Nephron progenitor cell (in vitro differentiated cells): Measurements from ENCODE around the gene RPA3.
A peak's percentile ranks its signal among the peaks of the same experiment; 100 is the strongest.

Experiments
- DNase-seq: peaks from one replicate; pipeline ENCODE4 v3.0.0; 2021
- H3K27ac Mint-ChIP-seq: 2 replicates; pipeline ENCODE4 v1.8.0; 2021; ENCODE audit warnings: mild to moderate bottlenecking, moderate library complexity, mixed read lengths
- H3K27me3 Mint-ChIP-seq: 2 replicates; pipeline ENCODE4 v1.8.0; 2021; ENCODE audit warnings: mild to moderate bottlenecking, low read depth, mixed read lengths; ENCODE audit not compliant: poor library complexity
- H3K36me3 Mint-ChIP-seq: 2 replicates; pipeline ENCODE4 v1.8.0; 2021; ENCODE audit warnings: low read depth, mixed read lengths
- H3K4me1 Mint-ChIP-seq: 2 replicates; pipeline ENCODE4 v1.8.0; 2021; ENCODE audit warnings: mixed read lengths
- H3K4me3 Mint-ChIP-seq: 2 replicates; pipeline ENCODE4 v1.8.0; 2021; ENCODE audit warnings: mild to moderate bottlenecking, moderate library complexity, mixed read lengths
- H3K9me3 Mint-ChIP-seq: 2 replicates; pipeline ENCODE4 v1.8.0; 2021; ENCODE audit warnings: mild to moderate bottlenecking, moderate library complexity, mixed read lengths
- TF ChIP-seq, protein P1 (sequence below): fragments of 200-600 bp; sonication (generic); IDR thresholded peaks from 2 replicates; pipeline ENCODE4 v1.5.0; 2021; ENCODE audit warnings: antibody characterized with exemption

RPA3 gene

DNA sequence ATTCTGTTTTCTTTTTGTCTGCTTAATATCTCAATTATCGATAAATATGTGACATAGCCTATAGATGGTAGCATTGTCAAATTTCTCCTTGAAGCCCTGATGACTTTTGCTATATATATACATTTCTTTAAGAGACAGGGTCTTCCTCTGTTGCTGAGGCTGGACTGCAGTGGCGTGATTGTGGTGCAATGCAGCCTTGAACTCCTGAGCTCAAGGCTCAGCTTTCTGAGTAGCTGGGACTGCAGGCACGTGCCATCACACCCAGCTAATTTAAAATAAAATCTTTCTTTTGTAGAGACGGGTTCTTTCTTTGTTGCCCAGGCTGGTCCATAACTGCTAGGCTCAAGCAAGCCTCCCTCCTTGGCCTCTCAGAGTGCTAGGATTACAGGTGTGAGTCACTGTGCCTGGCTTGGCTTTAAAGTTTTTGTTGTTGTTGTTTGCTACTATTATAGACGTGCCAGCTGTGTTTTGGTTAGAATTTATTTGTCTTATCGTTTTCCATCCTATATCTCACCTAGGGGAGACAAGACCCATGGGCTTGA is 70.8 kb downstream of the RPA3 start:
- Mint-ChIP-seq H3K27me3 (no peaks in the 10 kb centered on the region), H3K36me3 (peaks cover 39% of the 10 kb centered on the region), H3K4me1 (peaks cover 25% of the 10 kb centered on the region), H3K9me3 (peaks cover 19% of the 10 kb centered on the region), H3K27ac (no peak overlapping the region), H3K4me3 (no peak overlapping the region)
- TF ChIP-seq, protein P1, sequence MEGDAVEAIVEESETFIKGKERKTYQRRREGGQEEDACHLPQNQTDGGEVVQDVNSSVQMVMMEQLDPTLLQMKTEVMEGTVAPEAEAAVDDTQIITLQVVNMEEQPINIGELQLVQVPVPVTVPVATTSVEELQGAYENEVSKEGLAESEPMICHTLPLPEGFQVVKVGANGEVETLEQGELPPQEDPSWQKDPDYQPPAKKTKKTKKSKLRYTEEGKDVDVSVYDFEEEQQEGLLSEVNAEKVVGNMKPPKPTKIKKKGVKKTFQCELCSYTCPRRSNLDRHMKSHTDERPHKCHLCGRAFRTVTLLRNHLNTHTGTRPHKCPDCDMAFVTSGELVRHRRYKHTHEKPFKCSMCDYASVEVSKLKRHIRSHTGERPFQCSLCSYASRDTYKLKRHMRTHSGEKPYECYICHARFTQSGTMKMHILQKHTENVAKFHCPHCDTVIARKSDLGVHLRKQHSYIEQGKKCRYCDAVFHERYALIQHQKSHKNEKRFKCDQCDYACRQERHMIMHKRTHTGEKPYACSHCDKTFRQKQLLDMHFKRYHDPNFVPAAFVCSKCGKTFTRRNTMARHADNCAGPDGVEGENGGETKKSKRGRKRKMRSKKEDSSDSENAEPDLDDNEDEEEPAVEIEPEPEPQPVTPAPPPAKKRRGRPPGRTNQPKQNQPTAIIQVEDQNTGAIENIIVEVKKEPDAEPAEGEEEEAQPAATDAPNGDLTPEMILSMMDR = no peak
- DNase-seq = no peak

DNA sequence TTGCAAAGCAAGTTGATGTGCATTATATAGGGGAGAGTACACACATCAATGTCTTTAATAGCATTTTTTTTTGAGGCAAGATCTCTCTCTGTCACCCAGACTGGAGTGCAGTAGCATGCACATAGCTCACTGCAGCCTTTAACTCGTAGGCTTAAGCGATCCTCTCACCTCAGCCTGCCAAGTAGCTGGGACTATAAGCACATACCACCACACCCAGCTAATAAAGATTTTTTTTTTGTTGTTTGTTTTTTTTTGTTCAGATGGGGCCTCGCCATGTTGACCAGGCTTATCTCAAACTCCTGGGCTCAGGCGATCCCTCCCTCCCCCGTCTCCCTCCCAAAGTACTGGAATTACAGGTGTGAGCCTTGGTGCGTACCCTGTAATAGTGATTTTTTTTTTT is 76.3 kb downstream of the RPA3 start:
- Mint-ChIP-seq H3K9me3 (peaks cover 17% of the 10 kb centered on the region), H3K36me3 (peaks cover 39% of the 10 kb centered on the region), H3K27ac (no peak overlapping the region), H3K4me1 (peaks cover 41% of the 10 kb centered on the region), H3K27me3 (no peaks in the 10 kb centered on the region), H3K4me3 (peak overlapping the region; percentile 96)
- TF ChIP-seq, protein P1 = no peak
- DNase-seq = no peak

DNA sequence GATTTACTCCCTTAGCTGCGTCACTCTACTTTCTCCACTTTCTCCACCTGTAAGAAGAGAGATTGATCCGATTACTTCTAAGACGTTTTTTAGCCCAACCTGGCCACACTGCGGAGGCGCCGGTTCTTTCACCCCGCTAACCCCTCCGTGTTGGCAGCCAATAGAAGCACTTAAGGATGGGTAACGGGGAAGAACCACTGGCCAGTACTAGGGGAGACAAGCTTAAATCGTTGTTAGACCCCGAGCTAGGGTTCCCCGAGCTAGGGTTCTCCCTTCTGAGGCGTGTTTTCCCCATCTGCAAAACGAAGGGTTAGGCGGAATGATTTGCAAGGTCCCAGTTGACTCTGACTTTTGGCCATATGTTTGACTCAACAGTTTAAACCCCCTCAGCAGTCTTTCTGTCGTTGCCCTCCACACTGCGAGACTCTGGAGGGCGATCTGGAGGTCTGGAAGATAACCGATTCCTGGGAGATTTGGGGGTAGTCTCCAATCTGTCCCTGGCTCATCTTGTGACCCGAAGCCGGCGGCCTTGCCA is 77.2 kb downstream of the RPA3 start:
- peak overlapping the region; percentile 97 for H3K27ac Mint-ChIP-seq
- no peak for DNase-seq
- TF ChIP-seq, protein P1 = no peak
- H3K27me3 Mint-ChIP-seq = no peaks in the 10 kb centered on the region
- H3K4me1 Mint-ChIP-seq = peaks cover 41% of the 10 kb centered on the region
- peaks cover 8% of the 10 kb centered on the region for H3K9me3 Mint-ChIP-seq
- peak overlapping the region; percentile 96 for H3K4me3 Mint-ChIP-seq
- peaks cover 38% of the 10 kb centered on the region for H3K36me3 Mint-ChIP-seq

DNA sequence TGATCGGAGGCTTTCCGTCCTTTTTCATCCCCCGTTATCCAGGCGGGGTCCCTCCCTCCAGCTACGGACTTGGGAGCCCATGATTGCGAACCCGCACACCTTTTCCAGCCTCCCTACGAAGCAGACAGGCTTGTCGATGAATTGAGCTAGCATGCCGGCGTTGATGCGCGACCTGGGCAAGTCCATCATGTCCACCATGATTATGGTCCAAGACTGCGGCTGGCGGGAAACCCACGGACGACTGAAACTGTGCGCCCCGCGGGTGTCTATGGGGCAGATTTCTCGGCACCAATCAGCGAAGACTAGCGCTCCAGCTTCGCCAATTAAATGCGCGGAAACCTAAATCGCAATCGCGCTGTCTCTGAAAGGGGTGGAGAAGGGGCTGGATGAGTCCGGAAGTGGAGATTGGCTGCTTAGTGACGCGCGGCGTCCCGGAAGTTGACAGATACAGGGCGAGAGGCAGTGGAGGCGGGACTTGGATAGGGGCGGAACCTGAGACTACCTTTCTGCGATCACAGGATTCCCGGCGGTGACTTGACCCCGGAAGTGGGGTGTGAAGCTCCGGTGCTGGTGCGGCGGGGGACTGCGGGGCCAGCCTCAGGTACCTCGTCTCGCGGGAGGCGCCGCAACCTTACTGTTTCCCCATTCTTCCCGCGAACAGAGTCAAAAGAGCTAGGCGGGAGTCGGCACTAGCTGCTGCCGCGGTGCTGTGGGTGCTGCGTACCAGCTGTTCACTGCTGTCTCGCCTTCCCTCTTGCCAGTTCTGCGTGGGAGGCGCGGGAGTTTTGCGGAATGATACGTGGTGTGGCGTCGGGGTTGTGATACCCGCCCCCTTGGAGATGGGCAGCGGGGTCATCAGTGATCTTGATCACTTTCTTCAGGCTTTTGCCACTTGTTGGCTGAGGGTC is 77.9 kb downstream of the RPA3 start, which contains the start of gene UMAD1:
TSS of gene UMAD1 (plus strand) at position 532 of the 908 bp plus-strand sequence. CDS start 32,620 bp downstream, outside the sequence.
- TF ChIP-seq, protein P1 = no peak
- Mint-ChIP-seq H3K4me1 (peaks cover 41% of the 10 kb centered on the region), H3K9me3 (peaks cover under 1% of the 10 kb centered on the region), H3K4me3 (peak within 1 kb of the TSS; percentile 96), H3K27ac (peak within 1 kb of the TSS; percentile 97), H3K27me3 (no peaks in the 10 kb centered on the region), H3K36me3 (peaks cover 38% of the 10 kb centered on the region)
- peak; percentile 94 for DNase-seq

DNA sequence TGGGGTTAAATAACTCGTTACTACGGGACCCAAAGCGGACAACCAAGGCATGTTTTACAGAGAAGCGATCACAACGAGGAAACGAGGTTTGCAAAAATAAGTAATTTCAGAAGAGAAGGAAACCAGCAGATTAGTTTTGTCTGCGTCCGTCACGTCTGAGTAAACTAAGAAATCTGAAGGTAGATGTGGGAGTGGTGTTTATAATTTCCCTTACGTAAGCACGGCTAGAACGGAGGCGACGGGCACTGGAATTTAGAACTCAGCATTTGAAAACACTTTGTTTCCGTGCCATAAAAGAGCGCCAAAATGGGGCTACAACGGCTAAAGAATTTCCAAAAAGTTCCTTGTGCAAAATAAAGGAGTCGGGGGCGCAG is 78.6 kb downstream of the RPA3 start:
- no peaks in the 10 kb centered on the region for H3K9me3 Mint-ChIP-seq
- peak overlapping the region; percentile 96 for H3K4me3 Mint-ChIP-seq
- H3K4me1 Mint-ChIP-seq = peaks cover 41% of the 10 kb centered on the region
- no peak for DNase-seq
- TF ChIP-seq, protein P1 = no peak
- H3K27ac Mint-ChIP-seq = peak overlapping the region; percentile 97
- H3K36me3 Mint-ChIP-seq = peaks cover 35% of the 10 kb centered on the region
- H3K27me3 Mint-ChIP-seq = no peaks in the 10 kb centered on the region
